Thyroid gland (tissue), 4 donors: ENCODE data around the gene B4GALNT4.

Experiments
- CTCF ChIP-seq, 6 experiments: fragments of 200-600 bp in 3 of 6; fragments of 450-650 bp in 3 of 6; sonication (generic) in 3 of 6; IDR thresholded peaks; one replicate each; pipeline ENCODE4 v1.5.1; 2016 to 2019; ENCODE audit warnings: antibody characterized with exemption in 6 of 6, mild to moderate bottlenecking in 2 of 6, inconsistent platforms in 1 of 6, moderate library complexity in 1 of 6
- POLR2A ChIP-seq, 2 donors: fragments of 450-650 bp; IDR thresholded peaks; one replicate each; pipeline ENCODE4 v1.6.1; 2017; ENCODE audit warnings: antibody characterized with exemption in 2 of 2, mild to moderate bottlenecking in 2 of 2, moderate library complexity in 1 of 2

GRCh38 chr11:398826-399225, 29.5 kb downstream of the B4GALNT4 start:
- no peak for TF ChIP-seq CTCF (IDR thresholded peaks at IDR 0.05)
- no peak for TF ChIP-seq POLR2A (IDR thresholded peaks at IDR 0.05)
